22Rv1 (cell line): ENCODE measurements around the gene FBN2.

Source experiments
- H3K27ac ChIP-seq: fragments of 450-650 bp; 2 replicates; pipeline ENCODE4 v1.5.1; 2017
- CTCF ChIP-seq: fragments of 450-650 bp; IDR thresholded peaks from 2 replicates; pipeline ENCODE4 v1.5.1; 2017; ENCODE audit warnings: mild to moderate bottlenecking
- ZFX ChIP-seq: fragments of 450-650 bp; IDR thresholded peaks from 2 replicates; pipeline ENCODE4 v1.6.1; 2017; ENCODE audit warnings: antibody characterized with exemption, borderline replicate concordance

The FBN2 gene

DNA sequence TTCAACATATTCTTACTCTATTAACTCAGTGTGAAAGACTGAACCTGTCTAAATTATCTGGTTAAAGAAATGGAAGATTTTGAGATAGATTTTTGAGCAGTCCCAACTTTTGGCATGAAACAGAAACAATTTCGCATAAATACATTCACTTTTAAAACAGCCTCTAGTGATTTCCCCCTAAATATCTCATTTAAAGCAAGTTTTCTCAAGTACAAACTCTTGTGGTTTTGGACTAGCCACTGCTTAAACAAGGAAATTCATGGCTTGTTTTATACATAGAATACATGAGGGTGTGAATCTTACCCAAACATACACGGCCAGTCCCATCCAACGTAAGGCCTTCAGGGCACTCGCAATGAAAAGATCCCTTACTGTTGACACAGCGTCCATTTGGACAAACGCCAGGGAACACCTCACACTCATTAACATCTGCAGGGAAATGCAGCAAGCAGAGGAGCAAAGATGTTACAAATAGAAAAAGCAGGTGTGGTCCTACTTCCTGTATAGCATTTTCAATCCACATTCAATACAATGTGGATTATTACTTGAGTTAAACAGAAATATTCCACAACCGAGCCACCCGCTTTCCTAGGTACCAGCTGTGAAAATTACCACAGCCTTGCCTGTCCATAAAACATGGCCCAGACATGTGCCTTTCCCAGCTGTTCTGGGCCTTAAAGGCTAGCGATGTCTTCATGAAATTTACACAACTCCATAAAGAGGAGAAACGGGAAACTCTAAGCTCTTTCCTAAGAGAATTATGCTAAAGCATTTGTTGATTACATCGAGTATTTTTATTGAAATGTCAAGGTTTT lies 188.8 kb downstream of the FBN2 start:
- TF ChIP-seq CTCF = no peak
- TF ChIP-seq ZFX = no peak
- H3K27ac ChIP-seq = peak overlapping the region; percentile 49

- peak overlapping the region; percentile 38 for H3K27ac ChIP-seq
- TF ChIP-seq ZFX (no peak), CTCF (no peak)
Observed at GRCh38 chr5:128346038-128346437, 192.0 kb downstream of the FBN2 start.

- TF ChIP-seq CTCF (no peak), ZFX (no peak)
- H3K27ac ChIP-seq = no peak overlapping the region; the same call in 1 of the 2 replicates
Observed at GRCh38 chr5:128345247-128345646, 192.8 kb downstream of the FBN2 start.

DNA sequence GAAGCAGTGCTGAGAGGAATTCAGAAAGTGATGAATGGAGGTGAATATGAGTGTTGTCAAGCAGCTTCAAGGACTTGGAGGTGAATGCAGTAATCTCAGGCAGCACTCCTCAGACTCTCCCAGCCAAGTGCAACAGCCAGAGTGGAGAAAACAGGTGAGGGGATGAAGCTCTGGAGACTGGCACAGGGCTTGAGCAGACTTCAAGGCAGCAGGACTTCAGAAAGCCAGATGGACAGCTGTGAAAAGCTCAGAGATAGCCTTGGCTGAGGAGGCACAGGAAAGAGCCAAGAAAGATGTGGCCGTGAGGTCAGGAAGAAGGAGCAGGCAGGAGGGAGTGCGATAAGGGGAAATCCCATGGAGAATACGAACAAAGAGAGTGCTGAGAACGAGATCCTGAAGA lies 194.9 kb downstream of the FBN2 start:
- H3K27ac ChIP-seq = no peak overlapping the region
- no peak for TF ChIP-seq ZFX
- no peak for TF ChIP-seq CTCF

- no peak overlapping the region for H3K27ac ChIP-seq
- TF ChIP-seq ZFX = no peak
- TF ChIP-seq CTCF = no peak
Observed at GRCh38 chr5:128341056-128341455, 197.0 kb downstream of the FBN2 start.

DNA sequence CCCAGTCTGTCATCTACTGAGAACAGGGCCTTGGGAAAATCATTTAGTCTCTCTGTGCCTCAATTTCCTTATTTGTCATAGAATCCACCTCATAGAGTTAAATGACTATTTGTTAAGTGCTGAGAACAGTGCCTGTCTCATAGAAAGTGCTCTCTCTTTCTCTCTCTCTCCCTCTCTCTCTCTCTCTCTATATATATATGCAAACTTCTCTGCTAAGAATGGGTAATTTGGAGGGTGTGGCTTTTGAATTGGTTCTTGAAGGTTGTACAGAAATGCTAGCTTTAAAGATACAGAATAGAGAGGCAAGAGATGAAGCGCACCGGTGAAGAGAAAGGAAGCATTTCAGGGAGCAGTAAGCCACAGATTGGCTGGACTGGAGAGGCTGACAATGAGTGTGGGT lies 197.4 kb downstream of the FBN2 start:
- TF ChIP-seq ZFX (no peak), CTCF (no peak)

DNA sequence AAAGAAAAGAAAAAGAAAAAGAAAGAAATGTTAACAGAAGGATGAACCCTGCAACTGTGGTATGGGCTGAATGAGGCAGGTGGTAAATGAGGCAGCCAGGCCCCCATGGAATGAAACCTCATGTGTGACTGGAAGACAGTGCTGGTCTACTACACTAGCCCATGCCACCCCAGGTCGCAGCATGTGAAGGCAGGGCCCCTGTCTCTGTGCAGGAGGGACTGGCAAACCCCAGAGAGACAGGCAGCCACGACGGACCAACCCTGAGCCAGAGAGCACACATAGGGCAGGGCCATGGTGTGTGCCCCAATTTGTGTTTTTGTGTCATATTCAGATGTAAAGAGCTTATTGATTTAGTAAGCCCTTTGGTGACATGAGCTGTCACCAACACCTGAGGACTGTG lies 198.5 kb downstream of the FBN2 start:
- no peak overlapping the region for H3K27ac ChIP-seq
- TF ChIP-seq CTCF (no peak), ZFX (no peak)

More for the DNA sequence above, 197.4 kb downstream of the FBN2 start:
- H3K27ac ChIP-seq = no peak overlapping the region
